ENCODE results near the gene LENEP.

DNA sequence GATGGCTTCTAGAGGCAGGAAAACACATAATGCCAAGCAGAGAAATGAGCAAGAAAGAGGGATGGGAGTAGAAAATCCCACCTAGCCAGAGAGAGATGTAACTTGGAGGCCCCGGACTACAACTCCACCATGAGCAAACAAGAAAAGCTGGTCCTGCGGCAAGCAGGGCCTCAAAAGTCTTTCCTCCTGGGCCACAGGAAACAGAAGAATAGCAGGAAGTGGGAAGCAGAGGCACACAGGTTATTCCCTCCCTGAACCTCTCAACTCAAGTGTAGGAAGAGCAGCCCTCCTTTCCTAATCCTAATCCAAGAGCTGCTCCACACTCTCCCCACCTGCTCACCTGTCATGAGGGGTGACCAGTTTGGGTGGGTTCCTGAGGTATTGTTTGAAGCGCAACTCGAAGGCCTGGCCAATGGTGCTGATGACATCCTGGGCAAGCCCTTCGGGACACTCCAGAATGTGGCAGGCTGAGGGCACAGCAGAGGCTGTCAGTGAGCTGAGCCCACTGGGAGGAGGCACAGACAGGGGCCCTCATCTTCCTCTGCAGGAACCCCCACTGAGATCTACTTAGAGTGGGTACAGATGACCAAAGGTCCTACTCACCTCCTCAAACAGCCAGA lies 25.9 kb upstream of the LENEP start:
- TF ChIP-seq, protein P1, sequence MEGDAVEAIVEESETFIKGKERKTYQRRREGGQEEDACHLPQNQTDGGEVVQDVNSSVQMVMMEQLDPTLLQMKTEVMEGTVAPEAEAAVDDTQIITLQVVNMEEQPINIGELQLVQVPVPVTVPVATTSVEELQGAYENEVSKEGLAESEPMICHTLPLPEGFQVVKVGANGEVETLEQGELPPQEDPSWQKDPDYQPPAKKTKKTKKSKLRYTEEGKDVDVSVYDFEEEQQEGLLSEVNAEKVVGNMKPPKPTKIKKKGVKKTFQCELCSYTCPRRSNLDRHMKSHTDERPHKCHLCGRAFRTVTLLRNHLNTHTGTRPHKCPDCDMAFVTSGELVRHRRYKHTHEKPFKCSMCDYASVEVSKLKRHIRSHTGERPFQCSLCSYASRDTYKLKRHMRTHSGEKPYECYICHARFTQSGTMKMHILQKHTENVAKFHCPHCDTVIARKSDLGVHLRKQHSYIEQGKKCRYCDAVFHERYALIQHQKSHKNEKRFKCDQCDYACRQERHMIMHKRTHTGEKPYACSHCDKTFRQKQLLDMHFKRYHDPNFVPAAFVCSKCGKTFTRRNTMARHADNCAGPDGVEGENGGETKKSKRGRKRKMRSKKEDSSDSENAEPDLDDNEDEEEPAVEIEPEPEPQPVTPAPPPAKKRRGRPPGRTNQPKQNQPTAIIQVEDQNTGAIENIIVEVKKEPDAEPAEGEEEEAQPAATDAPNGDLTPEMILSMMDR (conservative IDR thresholded peaks at IDR 0.05) = no peak
- no peak for TF ChIP-seq EZH2 (IDR thresholded peaks at IDR 0.05; ENCODE audit: low read depth)
